NOMO-1 treated with DMSO at 0.1 percent for 48 hours (cell line): ENCODE results near the gene C14orf93.

ENCODE experiments used
- DNase-seq: peaks from one replicate; lab custom pipeline; 2025; ENCODE audit not compliant: unreplicated experiment; lab: John Stamatoyannopoulos, UW

C14orf93 gene, protein sequence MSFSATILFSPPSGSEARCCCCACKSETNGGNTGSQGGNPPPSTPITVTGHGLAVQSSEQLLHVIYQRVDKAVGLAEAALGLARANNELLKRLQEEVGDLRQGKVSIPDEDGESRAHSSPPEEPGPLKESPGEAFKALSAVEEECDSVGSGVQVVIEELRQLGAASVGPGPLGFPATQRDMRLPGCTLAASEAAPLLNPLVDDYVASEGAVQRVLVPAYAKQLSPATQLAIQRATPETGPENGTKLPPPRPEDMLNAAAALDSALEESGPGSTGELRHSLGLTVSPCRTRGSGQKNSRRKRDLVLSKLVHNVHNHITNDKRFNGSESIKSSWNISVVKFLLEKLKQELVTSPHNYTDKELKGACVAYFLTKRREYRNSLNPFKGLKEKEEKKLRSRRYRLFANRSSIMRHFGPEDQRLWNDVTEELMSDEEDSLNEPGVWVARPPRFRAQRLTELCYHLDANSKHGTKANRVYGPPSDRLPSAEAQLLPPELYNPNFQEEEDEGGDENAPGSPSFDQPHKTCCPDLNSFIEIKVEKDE

DNA sequence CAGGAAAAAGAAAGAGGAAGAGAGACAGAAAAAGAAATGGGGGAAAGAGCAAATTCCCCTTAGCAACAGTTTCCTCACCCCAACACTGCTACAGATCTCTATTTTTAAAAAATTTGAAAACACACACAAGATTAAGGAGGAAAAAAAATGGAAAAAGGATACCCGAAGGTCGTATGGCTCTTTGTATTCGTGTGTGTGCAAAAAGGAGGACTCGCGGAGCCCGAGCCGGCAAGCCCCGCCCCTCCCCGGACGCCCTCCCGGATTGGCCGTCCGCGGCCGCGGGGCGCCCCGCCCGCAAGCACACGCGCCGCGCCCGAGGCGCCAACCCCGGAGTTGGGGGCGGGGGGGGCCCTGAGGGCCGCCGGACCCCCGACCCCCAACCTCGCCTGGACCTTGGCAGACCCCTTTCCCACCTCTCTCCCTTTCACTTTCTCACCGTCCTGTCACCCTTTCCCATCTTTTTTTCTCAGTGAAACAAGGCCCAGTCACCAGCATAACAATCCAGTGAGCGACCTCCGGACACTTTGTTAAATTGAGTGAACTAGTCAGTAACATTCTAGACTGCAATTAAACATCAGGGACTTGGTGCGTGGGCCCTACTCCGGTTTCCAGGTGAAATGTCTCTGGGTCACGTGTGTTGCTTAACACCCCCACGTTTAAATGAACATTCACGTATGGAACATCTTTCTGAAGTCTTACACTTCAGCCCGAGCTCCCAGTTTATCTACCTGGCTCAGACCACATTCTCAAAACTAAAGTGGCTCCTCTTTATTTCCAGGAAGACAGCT lies at the start of gene C14orf93:
TSS of gene C14orf93 (minus strand) at position 205 of the 788 bp plus-strand sequence. CDS start 11,120 bp downstream, outside the sequence.
- peak; percentile 64 for DNase-seq

DNA sequence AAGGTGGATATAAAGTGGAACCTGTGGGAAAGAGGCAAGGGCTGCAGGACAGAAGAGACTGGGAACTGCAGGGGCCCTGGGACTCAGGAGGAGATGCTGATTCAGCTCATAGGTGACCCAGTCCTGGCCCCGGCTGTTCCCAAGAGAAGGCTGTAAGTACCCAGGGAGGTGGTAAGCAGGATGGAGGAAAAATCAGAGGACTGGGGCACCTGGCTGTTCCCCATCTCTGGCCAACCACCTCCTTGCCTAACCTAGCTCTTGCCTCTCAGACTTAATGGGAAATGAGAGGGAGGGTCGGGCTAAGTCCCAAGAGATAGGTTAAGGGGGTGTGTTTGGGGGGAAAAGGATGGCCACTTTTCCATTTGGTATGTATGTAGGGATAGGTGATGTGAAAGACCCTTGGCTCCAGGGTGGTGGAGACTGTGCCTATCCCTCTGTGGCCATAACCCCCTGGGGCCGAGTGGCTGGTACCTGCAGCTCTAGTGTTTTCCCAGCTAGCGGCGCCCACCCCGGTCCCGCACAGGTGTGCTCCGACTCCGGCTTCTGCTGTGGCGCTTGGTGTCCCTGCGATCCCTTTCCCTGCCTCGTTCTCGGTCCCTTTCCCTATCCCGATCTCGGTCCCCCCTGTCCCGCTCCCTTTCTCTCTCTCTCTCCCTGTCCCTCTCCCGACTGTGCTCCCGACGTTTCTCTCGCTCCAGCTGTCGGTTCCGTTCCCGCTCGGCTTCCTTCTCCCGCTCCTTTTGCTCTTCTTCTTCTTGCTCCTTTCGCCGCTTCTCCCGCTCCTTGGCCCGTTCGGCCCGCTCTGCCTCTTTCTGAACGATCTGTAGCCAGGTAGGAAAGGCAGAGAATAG lies 48.9 kb upstream of the C14orf93 start:
- DNase-seq: no peak

DNA sequence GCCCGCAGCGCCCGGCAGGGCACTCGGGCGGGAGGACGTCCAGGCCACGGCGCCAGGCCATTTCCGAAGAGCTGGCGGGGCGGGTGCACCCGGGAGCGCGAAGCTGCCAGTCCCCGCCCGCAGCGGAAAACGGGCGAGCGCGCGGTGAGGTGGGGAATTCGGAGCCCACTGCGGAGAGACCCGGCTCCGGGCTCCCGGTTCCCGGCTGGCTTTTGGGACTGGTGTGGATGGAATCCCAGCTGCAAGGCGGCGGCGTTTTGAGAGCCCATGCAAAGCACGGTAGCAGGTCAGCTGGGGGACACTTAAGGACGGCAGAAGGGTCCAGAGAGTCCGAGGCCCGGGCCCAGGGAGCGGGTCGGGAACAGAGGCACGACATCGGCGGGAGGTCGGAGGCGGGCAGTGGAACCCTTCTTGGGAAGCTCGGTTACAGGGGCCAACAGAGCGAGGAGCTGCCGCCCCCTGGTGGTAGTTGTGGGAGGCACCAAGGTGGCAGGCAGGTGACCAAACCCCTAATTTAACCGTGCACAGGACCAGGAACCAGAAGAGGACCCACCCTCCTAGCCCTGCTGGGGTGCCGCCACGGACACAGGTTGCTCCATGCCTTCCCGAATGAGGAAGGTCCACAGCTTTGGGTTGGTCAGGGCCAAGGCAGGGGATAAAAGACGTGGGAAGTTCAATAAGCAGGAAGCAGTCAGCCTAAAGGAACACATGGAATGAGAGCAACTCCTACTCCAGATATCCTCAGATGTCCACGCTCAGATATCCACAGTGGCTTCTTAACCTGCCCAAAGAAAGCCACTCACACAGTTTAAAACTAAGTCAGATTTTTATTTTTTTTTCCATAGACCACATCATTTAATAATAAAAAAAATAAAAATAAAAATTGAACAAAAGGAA lies 48.1 kb upstream of the C14orf93 start:
- no peak for DNase-seq

DNA sequence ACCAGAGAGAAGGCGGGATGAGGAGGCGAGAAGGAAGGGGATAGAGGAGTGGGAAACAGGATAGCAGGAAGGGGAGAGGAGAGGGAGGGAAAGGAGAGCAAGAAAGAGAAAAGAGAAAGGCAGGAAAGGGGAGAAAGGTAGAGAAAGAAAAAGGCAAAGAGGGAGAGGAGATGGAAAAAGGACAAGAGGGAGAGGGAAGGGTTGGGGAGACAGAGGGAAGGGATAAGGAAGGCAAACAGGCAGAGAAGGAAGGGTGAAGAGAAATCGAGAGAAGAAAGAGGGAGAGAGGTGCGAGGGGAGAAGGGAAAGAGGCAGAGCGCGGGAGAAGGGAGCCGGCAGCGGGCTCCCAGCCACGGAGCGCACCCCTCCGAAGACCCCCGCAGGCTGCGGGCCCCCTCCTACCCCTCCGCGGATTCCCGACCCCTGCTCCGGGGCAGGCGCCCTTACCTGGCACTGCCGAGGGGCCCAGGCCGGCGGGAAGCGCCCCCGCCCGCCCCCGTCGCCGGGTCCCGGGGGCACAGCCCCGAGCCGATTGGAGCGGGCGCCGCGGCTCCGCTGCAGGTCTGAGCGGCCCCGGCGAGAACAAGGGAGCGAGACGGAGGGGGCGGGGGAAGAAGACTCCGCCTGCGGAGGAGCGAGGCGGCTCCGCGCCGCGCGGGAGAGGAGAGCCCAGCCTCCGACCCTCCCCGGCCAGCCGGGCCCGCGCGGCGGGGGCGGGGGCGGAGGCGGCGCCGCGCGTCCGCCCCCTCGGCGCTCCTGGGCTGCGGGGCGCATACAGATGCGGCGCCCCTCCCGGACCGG lies 47.2 kb upstream of the C14orf93 start, which contains the start of gene CDH24:
TSS of gene CDH24 (minus strand) at position 565 of the 801 bp plus-strand sequence. CDS start 1,787 bp downstream, outside the sequence.
- DNase-seq: no peak

DNA sequence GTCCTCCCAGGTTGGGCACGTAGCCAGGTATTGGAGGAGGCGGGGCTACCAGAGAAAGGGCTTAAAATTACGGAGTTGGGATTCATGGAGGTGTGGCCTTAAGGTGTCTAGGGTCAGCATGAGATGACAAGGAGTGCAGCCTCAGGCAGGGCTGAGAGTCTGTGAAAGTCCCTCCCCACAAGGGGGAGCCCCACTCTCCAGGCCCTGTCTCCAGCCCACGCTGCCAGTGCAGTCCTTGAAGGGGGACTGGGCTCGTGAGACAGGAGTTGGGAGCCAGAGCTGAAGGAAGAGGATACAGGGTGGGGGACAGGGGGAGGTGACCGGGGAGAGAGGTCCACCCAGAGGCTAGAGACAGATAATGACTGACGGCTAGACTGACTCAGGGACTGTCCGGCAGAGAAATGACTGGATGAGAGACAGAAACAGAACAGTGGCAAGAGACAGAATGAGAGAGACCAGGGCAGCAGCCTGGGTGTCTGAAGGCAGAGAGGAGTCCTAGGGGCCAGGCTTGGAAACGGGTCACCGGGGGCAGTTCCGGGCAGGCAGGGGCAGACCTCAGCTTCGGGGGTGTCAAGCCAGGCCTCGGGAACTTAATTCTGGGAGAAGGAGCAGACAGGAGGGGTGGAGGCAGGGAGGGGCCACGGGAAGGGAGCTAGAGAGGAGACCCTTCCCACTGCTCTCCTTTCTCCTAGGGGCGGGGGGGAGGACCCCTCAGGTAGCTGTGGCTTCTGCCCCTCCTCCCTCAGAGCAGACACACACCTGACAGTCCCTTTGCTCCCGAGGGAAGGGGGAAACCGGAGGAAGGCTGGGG lies 46.4 kb upstream of the C14orf93 start:
- no peak for DNase-seq

DNA sequence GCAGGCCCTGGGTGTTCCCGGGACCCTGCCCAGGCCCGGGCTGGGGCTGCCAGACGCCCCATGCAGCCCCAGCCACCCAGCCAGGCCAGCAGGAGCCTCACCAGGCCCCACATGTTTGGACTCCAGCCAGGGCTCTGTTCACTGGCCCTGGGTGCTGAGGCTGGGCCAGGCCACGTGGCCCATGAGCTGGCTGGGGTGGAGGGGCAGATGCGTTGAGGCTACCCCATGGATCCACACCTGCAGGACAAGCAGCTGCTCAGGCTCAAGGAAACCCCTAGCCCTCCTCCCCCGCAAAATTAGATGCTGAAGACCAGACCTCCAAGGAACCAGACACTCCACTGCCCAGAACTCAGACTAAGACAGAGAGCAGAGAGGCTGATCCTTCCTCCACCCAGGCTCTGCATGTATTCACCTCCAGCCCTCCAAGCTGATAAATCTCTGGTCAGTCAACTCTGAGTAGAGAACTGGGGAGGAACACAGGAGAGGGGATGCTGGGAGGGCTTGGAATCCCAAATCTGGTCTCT lies 45.7 kb upstream of the C14orf93 start:
- DNase-seq: no peak

DNA sequence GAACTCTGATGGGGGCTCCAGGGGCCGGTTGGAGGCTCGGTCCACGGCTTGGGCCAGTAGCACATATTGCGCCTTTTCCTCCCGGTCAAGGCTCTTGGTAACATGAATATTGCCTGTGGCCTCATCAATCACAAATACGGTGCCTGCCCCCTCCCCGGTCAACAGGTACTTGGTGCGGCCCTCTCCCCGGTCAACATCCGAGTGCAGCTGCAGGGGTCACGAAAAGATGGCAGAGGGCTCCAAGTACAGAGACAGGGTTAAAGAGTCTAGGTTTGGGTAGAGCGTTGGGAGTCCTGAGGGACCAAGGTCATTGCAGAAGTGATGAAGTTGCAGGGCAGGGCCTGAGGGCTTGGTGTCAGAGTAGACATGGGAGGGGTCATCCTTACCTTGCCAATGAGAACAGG lies 45.2 kb upstream of the C14orf93 start:
- no peak for DNase-seq

DNA sequence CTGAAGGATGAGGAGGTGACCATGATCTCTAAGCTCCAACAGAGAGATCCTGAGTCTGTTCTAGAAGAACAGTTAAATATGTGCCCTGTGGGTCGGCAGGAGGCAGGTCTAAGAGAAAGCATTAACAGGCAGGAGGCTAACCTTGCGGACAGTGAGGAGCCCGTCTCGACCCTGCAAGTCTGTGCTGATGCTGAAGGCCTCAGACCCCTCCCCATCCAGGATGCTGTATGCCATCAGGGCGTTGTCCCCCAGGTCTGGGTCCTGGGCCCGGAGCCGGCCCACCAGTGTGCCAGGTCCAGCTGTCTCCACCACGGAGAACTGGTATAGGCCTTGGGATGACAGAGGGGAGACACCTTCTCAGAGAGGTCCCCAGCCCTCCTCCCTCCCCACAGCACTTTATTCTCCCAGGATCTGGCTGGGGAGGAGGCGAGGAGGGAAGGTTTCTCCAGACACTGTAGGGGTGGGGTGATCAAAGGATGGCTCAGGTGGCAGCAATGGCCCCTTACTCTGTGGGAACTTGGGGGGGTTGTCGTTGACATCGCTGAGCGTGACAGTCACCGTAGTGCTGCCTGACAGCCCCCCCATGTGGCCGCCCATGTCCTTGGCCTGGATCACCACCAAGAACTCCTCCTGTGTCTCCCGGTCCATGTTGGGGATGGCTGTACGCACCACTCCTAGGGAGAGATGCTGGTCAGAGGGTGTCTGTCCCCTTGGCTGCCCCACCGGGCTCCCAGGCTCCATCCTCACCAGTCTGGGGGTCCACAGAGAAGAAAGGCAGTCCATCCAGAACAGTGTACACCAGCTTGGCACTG lies 44.3 kb upstream of the C14orf93 start:
- DNase-seq: no peak

DNA sequence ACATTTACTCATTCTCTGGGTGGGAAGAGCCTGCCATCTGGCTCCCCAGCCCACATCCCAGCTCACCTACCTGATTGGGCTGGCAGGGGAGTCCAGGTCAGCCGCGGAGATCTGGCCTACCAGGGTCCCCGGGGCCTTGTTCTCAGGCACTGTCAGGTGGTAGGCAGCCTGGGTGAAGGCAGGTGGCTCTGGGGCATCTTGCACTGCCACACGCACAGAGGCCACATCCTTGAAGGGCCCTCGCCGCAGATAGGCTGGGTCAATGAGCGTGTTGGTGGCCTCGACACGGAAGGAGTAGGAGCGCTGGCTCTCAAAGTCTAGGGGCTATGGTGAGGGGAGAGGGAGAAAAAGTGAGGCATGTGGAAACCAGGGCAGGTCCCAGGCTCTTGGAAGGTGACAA lies 43.5 kb upstream of the C14orf93 start:
- DNase-seq: no peak

DNA sequence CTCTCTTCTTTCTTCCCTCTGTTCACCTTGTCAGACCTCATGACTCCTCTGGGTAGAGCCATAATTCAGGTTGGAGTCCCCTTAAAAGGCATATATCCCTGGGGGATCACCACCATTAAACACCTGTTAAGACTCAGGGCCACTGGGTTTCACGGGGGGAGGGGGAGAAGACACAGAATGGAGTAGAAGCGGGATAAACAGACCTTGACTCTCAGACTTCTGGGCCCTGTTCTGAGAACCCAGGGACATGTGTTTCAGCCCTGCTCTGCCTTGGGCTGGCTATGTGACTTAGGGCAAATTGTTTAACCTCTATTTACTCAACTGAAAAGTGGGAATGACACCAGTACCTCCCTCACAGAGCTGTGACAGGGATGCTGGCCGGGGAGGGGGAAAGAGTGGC lies 42.7 kb upstream of the C14orf93 start:
- DNase-seq: no peak

DNA sequence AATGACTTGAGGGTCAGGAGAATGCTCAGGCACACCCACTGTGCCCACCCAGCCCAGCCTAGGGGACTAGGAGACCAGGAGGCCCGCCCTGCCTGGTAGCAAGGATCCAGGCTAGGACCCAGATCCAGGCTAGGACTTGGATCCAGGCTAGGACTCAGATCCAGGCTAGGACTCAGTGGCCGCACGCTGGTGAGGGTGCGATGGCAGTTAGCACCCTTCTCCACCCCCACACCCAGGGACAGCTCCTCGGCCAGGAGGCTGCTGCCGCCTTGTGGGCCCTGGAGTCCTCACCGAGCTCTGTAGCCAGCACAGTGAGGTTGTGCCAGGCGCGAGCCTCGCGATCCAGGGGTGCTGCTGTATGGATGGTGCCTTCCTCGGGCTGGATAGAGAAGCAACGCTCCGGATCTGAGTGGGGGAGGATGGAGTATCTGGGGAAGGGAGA lies 42.3 kb upstream of the C14orf93 start:
- DNase-seq: no peak

DNA sequence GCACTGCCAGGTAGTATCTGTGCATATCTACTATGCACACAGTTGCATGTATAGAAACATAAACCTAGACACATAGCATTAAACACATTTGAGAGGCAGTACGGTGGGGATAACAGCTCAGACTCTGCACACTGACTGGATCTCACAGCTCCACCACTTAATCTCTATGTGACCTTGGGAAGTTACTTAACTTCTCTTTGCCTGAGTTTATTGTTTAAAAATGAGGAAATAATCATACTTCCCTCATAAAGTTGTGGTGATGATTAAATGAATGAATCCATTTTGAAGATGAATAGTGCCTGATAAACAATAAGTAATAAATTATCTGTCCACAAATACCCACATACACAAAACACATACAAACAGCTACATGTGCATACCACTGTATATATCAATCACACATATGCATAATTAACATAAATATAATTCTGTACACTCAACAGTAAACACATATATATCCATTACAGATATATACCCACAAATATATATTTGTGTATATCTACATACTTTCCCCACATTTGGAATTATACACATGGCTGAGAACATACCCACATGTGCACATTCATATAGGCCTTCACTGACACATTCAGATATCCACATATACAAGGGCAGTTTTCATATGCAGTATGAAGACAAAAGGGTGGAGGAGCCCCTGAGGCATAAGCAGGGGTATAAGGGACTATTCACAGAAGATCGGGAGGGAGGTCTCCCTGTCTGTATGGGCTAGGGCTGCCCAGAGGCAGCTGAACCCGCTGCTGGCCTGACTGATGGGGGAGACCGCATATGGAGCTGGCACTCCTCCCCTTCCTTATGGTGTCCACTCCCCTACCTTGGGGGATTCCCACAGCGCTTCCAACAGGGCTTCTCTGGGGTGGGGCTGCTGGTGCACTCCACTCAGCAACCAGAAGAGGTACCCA lies 41.5 kb upstream of the C14orf93 start:
- DNase-seq: no peak

DNA sequence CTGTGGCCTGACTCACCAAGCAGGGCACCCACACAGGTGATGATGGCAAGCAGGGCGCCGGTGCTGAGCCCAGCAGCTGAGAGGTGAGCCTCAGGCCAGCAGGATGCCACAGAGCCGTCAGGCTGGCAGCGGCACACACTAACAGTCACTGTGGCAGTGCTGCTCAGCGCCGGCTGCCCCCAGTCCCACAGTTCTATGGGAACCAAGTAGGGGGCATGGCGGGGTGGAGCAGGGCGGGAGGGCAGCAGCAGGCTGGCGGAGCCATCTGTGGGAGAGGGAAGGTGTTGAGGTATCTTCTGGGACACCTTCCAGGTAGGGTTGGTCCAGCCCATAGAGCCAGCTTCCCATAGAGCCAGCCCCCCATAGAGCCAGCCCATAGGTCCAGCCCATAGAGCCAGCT lies 39.1 kb upstream of the C14orf93 start:
- no peak for DNase-seq

DNA sequence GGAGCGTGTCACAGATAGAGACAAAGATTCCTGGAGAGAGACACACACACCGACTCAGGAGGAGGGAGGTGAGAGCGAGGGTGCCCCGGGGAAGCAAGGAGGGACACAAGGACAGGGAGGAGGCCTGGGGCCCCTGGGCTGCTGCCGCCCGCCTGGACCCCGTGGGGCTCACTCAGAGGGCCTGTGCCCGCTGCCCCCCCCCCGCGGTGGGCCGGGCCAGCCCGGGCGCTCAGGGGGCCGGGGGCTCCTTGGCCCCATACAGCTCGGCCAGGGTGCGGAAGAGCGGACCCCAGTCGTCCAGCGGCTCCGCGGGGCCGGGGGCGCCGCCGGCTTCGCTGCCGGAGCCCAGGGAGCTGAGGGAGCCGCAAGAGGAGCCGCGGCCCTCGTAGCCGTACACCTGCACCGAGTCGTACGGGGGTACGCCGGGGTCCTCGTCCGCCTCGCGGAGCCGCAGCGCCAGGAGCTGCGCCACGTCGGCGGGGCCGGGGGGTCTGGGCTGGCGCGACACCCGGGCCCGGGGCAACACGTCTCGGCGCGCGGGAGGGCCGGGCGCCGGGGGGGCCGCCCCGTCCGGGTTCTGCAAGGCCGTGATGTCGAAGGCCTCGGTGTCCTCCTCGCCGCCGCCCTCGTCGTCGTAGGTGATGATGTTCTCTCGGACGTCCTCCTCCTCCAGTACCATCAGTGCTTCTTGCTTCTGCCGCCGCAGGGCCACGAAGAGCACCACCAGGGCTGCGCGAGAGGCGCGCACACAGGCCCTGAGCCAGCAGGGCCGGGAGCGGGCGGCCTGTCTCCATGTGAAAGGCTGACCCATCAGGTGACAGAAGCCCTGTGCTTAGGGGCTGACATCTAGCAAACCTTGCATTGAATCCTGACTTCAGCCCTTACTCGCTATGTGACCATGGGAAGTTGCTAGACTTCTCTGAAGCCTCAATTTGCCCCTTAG lies 38.1 kb upstream of the C14orf93 start:
- DNase-seq: no peak

DNA sequence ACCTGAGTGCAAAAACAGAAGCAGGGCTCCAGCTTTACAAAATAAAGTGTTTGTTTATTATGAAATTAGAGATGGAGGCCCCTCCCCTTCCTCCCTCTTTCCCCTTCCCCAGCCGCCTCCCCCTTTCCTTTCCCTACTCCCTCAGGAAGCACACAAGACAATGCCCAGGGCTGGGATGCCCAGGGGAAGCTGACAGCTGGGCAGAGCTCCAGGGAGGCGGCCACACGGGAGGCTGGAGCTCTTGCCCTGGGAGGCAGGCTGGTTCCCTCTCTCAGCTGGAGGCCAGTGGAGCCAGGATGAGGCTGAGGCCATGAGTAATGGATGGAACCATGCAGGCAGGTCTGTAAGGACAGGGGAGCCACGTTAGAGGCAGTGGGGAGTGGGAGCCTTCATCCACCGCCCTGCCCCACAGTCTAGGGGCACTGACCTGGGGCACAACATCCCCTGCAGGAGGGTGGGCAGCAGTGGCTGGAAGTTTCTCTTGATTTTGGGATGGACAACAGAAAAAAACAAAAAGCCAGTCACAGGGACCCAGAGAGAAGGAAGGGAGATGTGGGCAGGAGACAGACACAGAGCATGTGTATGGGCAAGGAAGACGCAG lies 37.2 kb upstream of the C14orf93 start:
- no peak for DNase-seq
